ENCODE data around the gene SYNE2. TPM values are rescaled to one million over a fixed set of nuclear protein-coding genes. Genes with fewer than 3 reads are reported as not detected.

The SYNE2 gene
- total RNA-seq, 1 experiment from 2014 or later, result 71.1 TPM

- ChIA-PET CTCF (no interaction called here), POLR2A (interaction anchor here (0.6 kb wide), 1 partner anchor 11 kb away, joined by 3 read pairs; no protein-coding TSS in a partner anchor)
- no peaks in the 10 kb centered on the region for H3K9me3 Mint-ChIP-seq
- H3K4me1 Mint-ChIP-seq, result peaks cover 29% of the 10 kb centered on the region
- ATAC-seq (no peak), DNase-seq (ENCODE audit: low spot score) (no peak)
- TF ChIP-seq EMX1 (CRISPR knock-in tag; IDR thresholded peaks at IDR 0.05), result no peak
- no peak for TF ChIP-seq E2F1 (CRISPR knock-in tag; IDR thresholded peaks at IDR 0.05)
- TF ChIP-seq TCF7 (CRISPR knock-in tag; IDR thresholded peaks at IDR 0.05; ENCODE audit: low read depth), result no peak
- no peak for TF ChIP-seq ZNF219 (CRISPR knock-in tag; IDR thresholded peaks at IDR 0.05; ENCODE audit: borderline replicate concordance)
- TF ChIP-seq RORB (CRISPR knock-in tag; IDR thresholded peaks at IDR 0.05), result no peak
- no peak for TF ChIP-seq NR1H2 (CRISPR knock-in tag; IDR thresholded peaks at IDR 0.05)
- no peak for TF ChIP-seq NR3C1 (CRISPR knock-in tag; conservative IDR thresholded peaks at IDR 0.05; ENCODE audit: low read depth)
- TF ChIP-seq ZNF138 (CRISPR knock-in tag; conservative IDR thresholded peaks at IDR 0.05), result no peak
- TF ChIP-seq ESRRA (CRISPR knock-in tag; IDR thresholded peaks at IDR 0.05; ENCODE audit: borderline replicate concordance), result no peak
- no peak for TF ChIP-seq ZMAT4 (CRISPR knock-in tag; IDR thresholded peaks at IDR 0.05)
- H3K27ac Mint-ChIP-seq, result no peak overlapping the region
- no peaks in the 10 kb centered on the region for H3K27me3 Mint-ChIP-seq (ENCODE audit: low read depth)
- H3K4me3 Mint-ChIP-seq, result no peak overlapping the region
- H3K36me3 Mint-ChIP-seq, result no peaks in the 10 kb centered on the region
These were observed 58.6 kb downstream of the SYNE2 start for GRCh38 chr14:63911404-63911803.

GRCh38 chr14:63912286-63912685, 59.5 kb downstream of the SYNE2 start:
- no peak for DNase-seq (ENCODE audit: low spot score)
- CTCF ChIA-PET, result no interaction called here
- Mint-ChIP-seq H3K27me3 (ENCODE audit: low read depth) (no peaks in the 10 kb centered on the region), H3K27ac (no peak overlapping the region), H3K4me3 (no peak overlapping the region), H3K4me1 (peaks cover 23% of the 10 kb centered on the region), H3K36me3 (no peaks in the 10 kb centered on the region), H3K9me3 (no peaks in the 10 kb centered on the region)
- POLR2A ChIA-PET, result no interaction called here
- no peak for TF ChIP-seq ATF6 (CRISPR knock-in tag; IDR thresholded peaks at IDR 0.05)
- TF ChIP-seq ZNF512 (CRISPR knock-in tag; IDR thresholded peaks at IDR 0.05; ENCODE audit: borderline replicate concordance), result no peak
- TF ChIP-seq JAZF1 (CRISPR knock-in tag; IDR thresholded peaks at IDR 0.05), result no peak
- no peak for TF ChIP-seq FOXJ3 (CRISPR knock-in tag; IDR thresholded peaks at IDR 0.05; ENCODE audit: borderline replicate concordance)
- TF ChIP-seq ZNF281 (CRISPR knock-in tag; IDR thresholded peaks at IDR 0.05), result no peak
- no peak for ATAC-seq

- DNase-seq (ENCODE audit: low spot score), result no peak
- no peaks in the 10 kb centered on the region for H3K9me3 Mint-ChIP-seq
- no peak overlapping the region for H3K27ac Mint-ChIP-seq
These were observed 65.6 kb downstream of the SYNE2 start for GRCh38 chr14:63918411-63918810.

More at GRCh38 chr14:63918411-63918810, 65.6 kb downstream of the SYNE2 start:
- TF ChIP-seq ATF6 (CRISPR knock-in tag; IDR thresholded peaks at IDR 0.05), result no peak
- TF ChIP-seq ZNF232 (CRISPR knock-in tag; IDR thresholded peaks at IDR 0.05), result no peak
- TF ChIP-seq CTCF (IDR thresholded peaks at IDR 0.05), result no peak
- no peak for TF ChIP-seq NFYB (CRISPR knock-in tag; conservative IDR thresholded peaks at IDR 0.05; ENCODE audit: low read depth)
- TF ChIP-seq ZNF671 (CRISPR knock-in tag; IDR thresholded peaks at IDR 0.05), result no peak
- TF ChIP-seq ZNF416 (CRISPR knock-in tag; IDR thresholded peaks at IDR 0.05), result no peak
- no peak for TF ChIP-seq CREM (CRISPR knock-in tag; IDR thresholded peaks at IDR 0.05)
- Mint-ChIP-seq H3K4me3 (no peak overlapping the region), H3K36me3 (no peaks in the 10 kb centered on the region), H3K4me1 (peaks cover 12% of the 10 kb centered on the region), H3K27me3 (ENCODE audit: low read depth) (no peaks in the 10 kb centered on the region)
- CTCF ChIA-PET, result no interaction called here
- no peak for ATAC-seq
- POLR2A ChIA-PET, result no interaction called here
